ENCODE measurements around the gene SAP30BP. TPM values are rescaled to one million over a fixed set of nuclear protein-coding genes. Genes with fewer than 3 reads are reported as not detected.

Gene SAP30BP
- total RNA-seq, 1 experiment from 2014 or later = 89.7 TPM

DNA sequence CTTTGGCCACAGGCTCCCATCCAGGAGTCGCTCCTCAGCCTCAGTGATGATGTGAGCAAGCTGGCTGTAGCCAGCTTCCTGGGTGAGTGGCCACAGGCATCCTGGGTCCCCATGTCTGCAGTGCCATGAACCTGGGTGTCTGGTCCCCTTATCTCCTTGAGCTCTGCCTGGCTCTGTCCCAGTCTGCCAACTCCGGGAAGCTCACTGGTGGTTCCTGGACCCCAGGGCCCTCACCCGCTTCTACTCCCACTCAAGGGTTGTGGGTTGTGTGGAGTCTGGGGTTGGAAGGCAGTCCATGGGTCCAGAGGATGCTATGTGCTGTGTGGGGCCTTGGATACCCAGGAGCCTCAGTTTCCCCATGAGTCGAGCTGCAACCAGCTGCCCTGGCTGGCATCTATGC, 45.6 kb upstream of the SAP30BP start:
- Histone ChIP-seq H3T11ph (ENCODE audit: low read length) (no peak overlapping the region), H4K5ac (ENCODE audit: insufficient read length, low read depth, low read length) (no peak overlapping the region), H3K79me1 (ENCODE audit: insufficient read depth, low read depth, low read length, poor library complexity, severe bottlenecking) (no peaks in the 10 kb centered on the region), H2BK15ac (ENCODE audit: low read depth, low read length) (no peak overlapping the region), H3K23me2 (ENCODE audit: insufficient read length, low read depth, low read length, poor library complexity, severe bottlenecking) (no peaks in the 10 kb centered on the region), H4K91ac (ENCODE audit: insufficient read length, low read depth, low read length) (no peak overlapping the region), H3K9me3 (ENCODE audit: control insufficient read depth, low read depth, low read length) (no peaks in the 10 kb centered on the region), H4K20me1 (ENCODE audit: control insufficient read depth, insufficient read depth, insufficient read length) (no peaks in the 10 kb centered on the region), H3K14ac (ENCODE audit: insufficient read depth, low read length) (no peak overlapping the region), H3K23ac (ENCODE audit: insufficient read length, low read depth, low read length) (no peak overlapping the region), H2AFZ (ENCODE audit: low read length) (no peak overlapping the region), H3K9ac (ENCODE audit: extremely low read depth, insufficient read length, low read length) (no peak overlapping the region), H3K27me3 (ENCODE audit: insufficient read depth, low read length) (no peaks in the 10 kb centered on the region; the same call in 1 of the 2 replicates), H2AK5ac (ENCODE audit: insufficient read length, low read length) (no peak overlapping the region), H4K8ac (replicated peaks; ENCODE audit: insufficient read length, low read depth, low read length) (no peak overlapping the region), H2BK5ac (ENCODE audit: insufficient read length, low read length) (no peak overlapping the region), H2BK12ac (ENCODE audit: insufficient read length, low read depth, low read length) (no peak overlapping the region), H2BK120ac (ENCODE audit: low read depth, low read length, poor library complexity, severe bottlenecking) (no peak overlapping the region), H3K4me1 (ENCODE audit: insufficient read depth, low read length) (no peaks in the 10 kb centered on the region), H3K18ac (ENCODE audit: insufficient read length, low read depth, low read length) (no peak overlapping the region), H3K4me2 (ENCODE audit: insufficient read depth, insufficient read length, low read length) (no peak overlapping the region), H3K27ac (ENCODE audit: insufficient read length, low read depth, low read length) (no peak overlapping the region), H3K56ac (ENCODE audit: insufficient read length, low read depth, low read length) (no peak overlapping the region), H3K4ac (ENCODE audit: low read depth, low read length) (no peak overlapping the region), H3K79me2 (ENCODE audit: insufficient read depth, low read length) (no peaks in the 10 kb centered on the region), H2BK20ac (ENCODE audit: low read depth, low read length, poor library complexity, severe bottlenecking) (no peak overlapping the region)
- Mint-ChIP-seq H3K4me1 (peaks cover 0 to 5% of the 10 kb centered on the region in 2 experiments; a peak in 1 of 4 replicates), H3K27me3 (ENCODE audit: low read depth) (peaks cover 8% of the 10 kb centered on the region), H3K36me3 (ENCODE audit: insufficient read depth in 1 of 3, low read depth in 3 of 3) (no peaks in the 10 kb centered on the region), H3K27ac (no peak overlapping the region), H3K4me3 (no peak overlapping the region; a peak in 1 of 5 replicates), H3K9me3 (no peaks in the 10 kb centered on the region)
- TF ChIP-seq, protein P1, sequence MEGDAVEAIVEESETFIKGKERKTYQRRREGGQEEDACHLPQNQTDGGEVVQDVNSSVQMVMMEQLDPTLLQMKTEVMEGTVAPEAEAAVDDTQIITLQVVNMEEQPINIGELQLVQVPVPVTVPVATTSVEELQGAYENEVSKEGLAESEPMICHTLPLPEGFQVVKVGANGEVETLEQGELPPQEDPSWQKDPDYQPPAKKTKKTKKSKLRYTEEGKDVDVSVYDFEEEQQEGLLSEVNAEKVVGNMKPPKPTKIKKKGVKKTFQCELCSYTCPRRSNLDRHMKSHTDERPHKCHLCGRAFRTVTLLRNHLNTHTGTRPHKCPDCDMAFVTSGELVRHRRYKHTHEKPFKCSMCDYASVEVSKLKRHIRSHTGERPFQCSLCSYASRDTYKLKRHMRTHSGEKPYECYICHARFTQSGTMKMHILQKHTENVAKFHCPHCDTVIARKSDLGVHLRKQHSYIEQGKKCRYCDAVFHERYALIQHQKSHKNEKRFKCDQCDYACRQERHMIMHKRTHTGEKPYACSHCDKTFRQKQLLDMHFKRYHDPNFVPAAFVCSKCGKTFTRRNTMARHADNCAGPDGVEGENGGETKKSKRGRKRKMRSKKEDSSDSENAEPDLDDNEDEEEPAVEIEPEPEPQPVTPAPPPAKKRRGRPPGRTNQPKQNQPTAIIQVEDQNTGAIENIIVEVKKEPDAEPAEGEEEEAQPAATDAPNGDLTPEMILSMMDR (conservative IDR thresholded peaks at IDR 0.05) = no peak
- no peak for DNase-seq
- WGBS (ENCODE audit: extremely low coverage, insufficient read length, low lambda C conversion rate) = no CpG with 5 or more reads among the region's 4 CpGs

Measured in H9 (cell line).